LHCN-M2 (cell line): Measurements from ENCODE around the gene SRL. TPM values are rescaled to one million over a fixed set of nuclear protein-coding genes. Genes with fewer than 3 reads are reported as not detected.
"Not testable (repeated sequence)": the region's sequence is repeated elsewhere in the genome, so short reads cannot be mapped to it uniquely, and the experiment has no call there.

Source experiments
- DNase-seq: peaks from one replicate; pipeline ENCODE4 v3.0.0-alpha.2; 2012; ENCODE audit warnings: low read depth
- total RNA-seq: library from RNA; depleted of rRNA; stranded (reverse); fragments of >200 nt; gene quantifications from 2 replicates; pipeline ENCODE4 v1.2.3, GENCODE V29; 2014

SRL gene
- total RNA-seq, 1 experiment from 2014 or later = not detected

DNA sequence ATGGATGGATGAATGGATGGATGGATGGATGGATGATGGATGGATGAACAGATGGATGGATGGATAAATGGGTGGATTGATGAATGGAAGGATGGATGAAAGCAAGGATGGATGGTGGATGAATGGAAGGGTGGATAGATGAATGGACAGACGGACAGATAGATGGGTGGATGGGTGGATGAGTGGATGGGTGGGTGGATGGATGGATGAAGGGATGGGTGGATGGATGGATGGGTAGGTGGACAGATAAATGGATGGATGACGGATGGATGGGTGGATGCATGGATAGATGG lies 14.9 kb downstream of the SRL start:
- DNase-seq = no peak

DNA sequence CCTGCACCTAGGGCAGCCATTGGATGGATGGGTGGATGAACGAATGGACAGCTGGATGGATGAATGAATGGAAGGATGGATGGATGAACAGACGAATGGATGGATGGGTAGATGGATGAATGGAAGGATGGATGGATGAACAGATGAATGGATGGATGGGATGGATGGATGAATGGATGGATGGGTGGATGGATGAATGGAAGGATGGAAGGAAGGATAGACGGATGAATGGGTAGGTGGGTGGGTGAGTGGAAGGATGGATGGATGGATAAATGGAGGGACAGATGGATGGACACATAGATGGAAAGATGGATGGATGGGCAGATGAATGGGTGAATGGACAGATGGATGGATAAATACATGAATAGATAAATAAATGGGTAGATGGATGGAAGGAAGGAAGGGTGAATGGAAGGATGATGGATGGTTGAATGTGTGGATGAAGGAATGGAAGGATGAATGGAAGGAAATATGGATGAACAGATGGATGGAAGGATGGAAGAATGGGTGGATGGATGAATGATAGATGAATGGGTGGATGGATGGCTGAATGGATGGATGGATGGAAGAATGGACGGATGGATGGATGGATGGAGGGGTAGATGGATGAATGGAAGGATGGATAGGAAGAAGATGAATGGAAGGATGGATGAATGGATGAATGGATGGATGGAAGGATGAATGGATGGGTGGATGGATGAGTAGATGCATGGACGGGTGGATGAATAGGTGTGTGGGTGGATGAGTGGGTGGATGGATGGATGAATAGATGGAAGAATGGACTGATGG lies 15.4 kb downstream of the SRL start:
- DNase-seq = no peak

- no peak for DNase-seq
These were observed 16.8 kb downstream of the SRL start for GRCh38 chr16:4225075-4225474.

GRCh38 chr16:4220358-4220757 lies 21.5 kb downstream of the SRL start:
- no peak for DNase-seq

GRCh38 chr16:4218202-4218601 lies 23.7 kb downstream of the SRL start:
- no peak for DNase-seq

DNA sequence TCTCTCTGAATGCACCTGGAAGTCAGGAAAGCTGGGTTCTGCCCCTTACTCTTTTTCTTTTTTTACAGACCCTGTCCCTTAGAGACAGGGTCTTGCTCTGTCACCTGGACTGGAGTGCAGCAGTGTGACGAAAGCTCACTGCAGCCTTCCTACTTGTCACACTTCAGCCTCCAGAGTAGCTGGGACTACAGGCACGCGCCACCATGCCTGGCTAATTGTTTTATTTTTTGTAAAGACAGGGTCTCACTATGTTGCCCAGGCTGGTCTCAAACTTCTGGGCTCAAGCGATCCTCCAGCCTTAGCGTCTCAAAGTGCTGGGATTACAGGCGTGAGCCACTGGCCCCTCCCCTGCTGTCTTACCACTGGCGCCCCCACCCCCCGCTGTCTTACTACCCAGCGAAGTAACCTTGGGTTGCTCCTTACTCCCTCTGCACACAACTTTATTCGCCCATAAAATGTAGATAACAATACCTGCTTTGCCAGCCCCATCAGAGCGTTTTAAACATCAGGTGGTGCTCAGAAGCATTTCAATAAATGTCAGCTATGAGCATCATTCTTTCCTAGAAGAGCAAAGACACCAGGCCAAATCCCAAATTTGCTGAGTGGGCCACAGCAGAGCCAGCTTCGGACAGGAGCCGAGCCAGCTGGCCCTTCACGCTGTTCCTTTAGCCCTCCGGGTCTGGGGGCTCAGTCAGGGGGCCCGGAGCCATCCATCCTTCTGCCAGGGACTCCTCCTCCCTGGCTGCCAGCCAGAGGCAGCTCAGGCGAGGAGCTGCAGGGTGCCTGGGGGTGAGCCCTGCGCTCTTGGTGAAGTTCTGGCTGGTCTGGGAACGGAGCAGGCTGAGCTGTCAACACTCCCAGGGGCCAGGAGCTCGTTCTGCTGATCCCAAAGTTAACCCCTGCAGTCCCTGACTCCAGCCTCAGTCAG lies 24.4 kb downstream of the SRL start:
- no peak for DNase-seq

DNA sequence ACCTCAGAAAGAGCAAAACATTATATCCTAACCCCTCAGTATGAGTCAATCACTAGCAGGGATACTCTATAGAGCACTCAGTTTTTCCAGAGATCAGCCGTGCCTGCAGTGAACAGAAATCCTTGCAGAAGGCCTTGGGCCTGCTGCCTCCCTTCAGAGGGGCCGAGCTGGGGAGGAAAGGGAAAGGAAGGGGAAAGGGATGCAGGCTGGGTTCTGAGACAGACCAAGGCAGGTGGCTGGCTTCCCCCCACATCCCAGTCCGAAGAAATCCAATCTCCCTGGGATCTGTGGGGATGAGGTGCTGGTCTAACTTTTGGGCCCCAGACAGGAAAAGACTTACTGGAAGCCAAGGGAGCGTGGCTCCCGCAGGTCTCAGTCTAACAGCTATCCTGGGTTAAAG lies 25.3 kb downstream of the SRL start:
- DNase-seq = no peak

- no peak for DNase-seq
These were observed 26.8 kb downstream of the SRL start for GRCh38 chr16:4215106-4215505.

DNA sequence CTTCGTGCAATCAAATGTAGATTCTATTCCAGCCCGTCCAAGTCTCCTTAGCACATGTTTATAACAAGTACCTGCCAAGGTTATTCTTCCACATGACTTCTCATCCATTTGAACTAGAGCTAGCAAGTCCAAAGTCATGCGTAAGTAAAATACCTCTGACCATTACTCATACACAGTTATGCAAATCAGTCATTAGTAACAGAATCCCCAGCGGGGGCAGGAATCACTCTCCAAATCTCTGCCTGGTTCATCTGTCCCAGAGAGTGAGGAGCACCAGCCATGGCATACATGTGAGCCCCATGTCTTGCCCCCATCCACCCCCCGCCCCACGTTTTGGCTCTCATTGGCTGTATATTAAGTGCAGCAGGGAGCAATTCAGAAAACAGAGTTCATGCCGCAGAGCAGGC lies 27.7 kb downstream of the SRL start:
- DNase-seq = peak; percentile 78

- no peak for DNase-seq
These were observed 28.1 kb downstream of the SRL start for GRCh38 chr16:4213737-4214136.

GRCh38 chr16:4212934-4213296 lies 29.0 kb downstream of the SRL start:
- peak; percentile 57 for DNase-seq

DNA sequence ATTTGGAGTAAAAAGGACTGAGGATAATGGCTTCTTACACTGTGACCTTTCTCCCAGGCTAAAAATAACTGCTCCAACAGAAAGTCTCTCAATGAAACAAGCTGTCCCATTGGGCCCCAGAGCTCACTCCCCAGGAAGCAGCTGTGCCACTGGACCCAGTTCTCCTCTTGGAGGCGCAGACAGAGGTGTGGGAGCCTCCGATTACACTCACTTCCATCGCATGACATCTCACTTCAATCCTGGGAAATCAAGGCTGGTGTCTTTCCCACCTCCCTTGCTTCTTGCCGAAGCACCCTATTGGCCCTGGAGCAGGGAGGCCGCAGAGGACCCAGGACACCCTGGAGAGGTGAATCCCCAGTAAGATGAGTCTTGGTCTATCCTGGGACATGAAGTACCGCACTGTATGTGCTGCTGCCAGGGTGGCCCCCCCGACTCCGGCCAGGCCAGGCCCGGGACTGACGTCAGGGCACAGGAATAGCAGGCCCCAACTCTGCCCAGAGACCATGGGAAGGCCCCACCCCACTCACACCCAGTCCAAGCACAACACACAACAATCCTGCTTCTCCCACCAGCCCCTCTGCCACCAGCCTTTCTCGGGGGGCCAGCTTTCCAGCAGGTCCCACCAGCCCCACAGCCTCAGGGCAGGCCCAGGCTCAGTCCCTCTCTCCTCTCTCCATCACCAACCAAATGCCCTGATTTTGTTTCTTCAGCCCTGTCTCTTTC lies 29.5 kb downstream of the SRL start:
- DNase-seq = peak; percentile 13

DNA sequence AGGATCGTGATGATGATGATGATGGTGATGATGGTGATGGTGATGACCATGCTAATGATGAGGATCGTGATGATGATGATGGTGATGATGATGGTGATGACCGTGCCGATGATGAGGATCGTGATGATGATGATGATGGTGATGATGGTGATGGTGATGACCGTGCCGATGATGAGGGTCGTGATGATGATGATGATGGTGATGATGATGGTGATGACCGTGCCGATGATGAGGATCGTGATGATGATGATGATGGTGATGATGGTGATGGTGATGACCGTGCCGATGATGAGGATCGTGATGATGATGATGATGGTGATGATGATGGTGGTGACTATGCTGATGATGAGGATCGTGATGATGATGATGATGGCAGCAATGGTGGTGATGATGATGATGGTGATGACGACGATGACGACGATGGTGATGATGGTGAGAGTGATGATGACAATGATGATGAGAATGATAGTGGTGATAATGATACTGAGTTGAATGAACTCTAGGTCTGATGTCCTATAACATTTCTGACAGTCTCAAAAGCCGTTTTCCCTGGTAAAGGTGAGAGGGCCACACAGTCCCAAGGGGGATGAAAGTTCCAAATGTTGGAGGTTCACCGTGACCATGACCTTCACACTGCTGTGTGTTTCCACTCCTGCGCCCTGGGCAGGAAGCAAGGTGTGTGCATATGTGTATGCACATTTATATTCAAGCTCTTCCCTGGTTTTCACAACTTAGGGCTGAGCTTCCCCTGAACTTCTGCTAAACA lies 30.3 kb downstream of the SRL start:
- DNase-seq = not testable (repeated sequence)

DNA sequence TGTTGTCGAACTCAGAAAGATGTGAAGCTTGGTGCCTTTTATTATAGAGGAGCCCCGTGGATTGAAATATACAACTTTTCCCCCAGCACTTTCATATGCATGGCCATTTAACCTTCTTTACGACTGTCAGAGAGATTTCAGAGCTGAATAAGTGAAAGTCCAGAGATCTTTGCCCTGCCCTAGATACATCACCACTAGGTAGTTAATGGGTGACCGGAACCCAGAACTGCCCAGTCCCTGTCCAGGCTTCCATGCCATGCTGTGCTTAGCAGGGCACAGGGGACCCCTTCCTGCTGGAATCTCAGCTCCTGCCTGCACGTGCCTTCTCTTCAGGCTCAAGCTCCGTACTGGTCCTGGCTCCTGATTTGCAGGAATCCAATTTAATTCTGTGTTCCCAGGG lies 32.2 kb downstream of the SRL start:
- no peak for DNase-seq

GRCh38 chr16:4208341-4208751 lies 33.5 kb downstream of the SRL start:
- DNase-seq = peak; percentile 33

- no peak for DNase-seq
These were observed 34.1 kb downstream of the SRL start for GRCh38 chr16:4207683-4208340.

- DNase-seq = no peak
These were observed 34.7 kb downstream of the SRL start for GRCh38 chr16:4207229-4207628.

GRCh38 chr16:4206680-4207079 lies 35.2 kb downstream of the SRL start:
- DNase-seq = no peak

- DNase-seq = no peak
These were observed 35.9 kb downstream of the SRL start for GRCh38 chr16:4205971-4206370.

DNA sequence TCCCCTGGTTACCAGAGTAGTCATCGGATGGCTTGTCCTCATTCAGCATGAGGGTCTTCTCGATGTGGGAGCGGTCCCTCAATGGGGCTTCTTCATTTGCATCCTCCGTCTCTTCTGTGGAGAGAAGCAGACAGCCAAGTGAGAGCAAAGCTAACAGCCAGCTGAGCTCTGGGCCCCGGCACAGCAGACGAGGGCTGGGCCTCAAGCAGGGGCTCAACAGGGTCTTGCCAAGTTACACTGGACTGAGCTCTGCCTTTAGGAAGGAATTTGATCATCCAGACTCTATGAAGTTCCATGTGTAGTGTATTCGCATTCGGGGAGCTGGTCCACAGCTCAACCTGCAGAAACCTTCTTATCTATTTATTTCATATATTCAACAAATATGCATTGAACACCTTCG lies 37.4 kb downstream of the SRL start:
- DNase-seq = no peak

GRCh38 chr16:4203748-4204147 lies 38.1 kb downstream of the SRL start:
- DNase-seq = no peak
